Nephron (organoid): ENCODE results near the gene UBE3C.

Experiments used
- H3K27ac Mint-ChIP-seq, 3 experiments: 2 replicates each; pipeline ENCODE4 v1.8.0; 2020; ENCODE audit warnings: mixed read lengths in 3 of 3, mild to moderate bottlenecking in 2 of 3, moderate library complexity in 1 of 3
- H3K27me3 Mint-ChIP-seq: 2 replicates; pipeline ENCODE4 v1.8.0; 2021; ENCODE audit warnings: low read depth, mild to moderate bottlenecking, moderate library complexity, mixed read lengths
- H3K36me3 Mint-ChIP-seq: 2 replicates; pipeline ENCODE4 v1.8.0; 2020; ENCODE audit warnings: low read depth, mixed read lengths
- H3K4me1 Mint-ChIP-seq: 2 replicates; pipeline ENCODE4 v1.8.0; 2020; ENCODE audit warnings: mixed read lengths
- H3K4me3 Mint-ChIP-seq, 3 experiments: 2 replicates each; pipeline ENCODE4 v1.8.0; 2020; ENCODE audit warnings: mild to moderate bottlenecking in 3 of 3, mixed read lengths in 3 of 3, moderate library complexity in 2 of 3
- H3K9me3 Mint-ChIP-seq: 2 replicates; pipeline ENCODE4 v1.8.0; 2020; ENCODE audit warnings: mixed read lengths
- TF ChIP-seq, protein P1 (sequence below), 3 experiments: fragments of 200-600 bp; sonication (generic); IDR thresholded peaks; one replicate each; pipeline ENCODE4 v1.5.0; 2021; ENCODE audit warnings: antibody characterized with exemption in 3 of 3; ENCODE audit not compliant: unreplicated experiment in 3 of 3

Gene UBE3C

DNA sequence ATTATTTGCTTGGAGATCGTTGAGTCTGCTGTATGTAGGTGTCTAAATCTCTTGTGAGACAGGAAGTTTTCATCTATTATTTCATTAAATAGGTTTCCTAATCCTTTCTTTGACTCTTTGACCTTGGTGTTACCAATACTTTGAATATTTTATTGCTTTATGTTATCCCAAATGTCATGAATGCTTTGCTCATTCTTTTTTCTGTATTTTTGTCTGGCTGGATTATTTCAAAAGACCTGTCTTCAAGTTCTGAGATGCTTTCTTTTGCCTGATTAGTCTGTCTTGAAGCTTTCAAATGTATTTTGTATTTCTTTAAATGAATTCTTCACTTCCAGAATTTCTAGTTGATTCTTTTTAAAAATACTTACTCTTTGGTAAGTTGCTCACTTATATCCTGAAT, 27.3 kb downstream of the UBE3C start:
- H3K4me3 Mint-ChIP-seq = no peak overlapping the region
- TF ChIP-seq, protein P1, sequence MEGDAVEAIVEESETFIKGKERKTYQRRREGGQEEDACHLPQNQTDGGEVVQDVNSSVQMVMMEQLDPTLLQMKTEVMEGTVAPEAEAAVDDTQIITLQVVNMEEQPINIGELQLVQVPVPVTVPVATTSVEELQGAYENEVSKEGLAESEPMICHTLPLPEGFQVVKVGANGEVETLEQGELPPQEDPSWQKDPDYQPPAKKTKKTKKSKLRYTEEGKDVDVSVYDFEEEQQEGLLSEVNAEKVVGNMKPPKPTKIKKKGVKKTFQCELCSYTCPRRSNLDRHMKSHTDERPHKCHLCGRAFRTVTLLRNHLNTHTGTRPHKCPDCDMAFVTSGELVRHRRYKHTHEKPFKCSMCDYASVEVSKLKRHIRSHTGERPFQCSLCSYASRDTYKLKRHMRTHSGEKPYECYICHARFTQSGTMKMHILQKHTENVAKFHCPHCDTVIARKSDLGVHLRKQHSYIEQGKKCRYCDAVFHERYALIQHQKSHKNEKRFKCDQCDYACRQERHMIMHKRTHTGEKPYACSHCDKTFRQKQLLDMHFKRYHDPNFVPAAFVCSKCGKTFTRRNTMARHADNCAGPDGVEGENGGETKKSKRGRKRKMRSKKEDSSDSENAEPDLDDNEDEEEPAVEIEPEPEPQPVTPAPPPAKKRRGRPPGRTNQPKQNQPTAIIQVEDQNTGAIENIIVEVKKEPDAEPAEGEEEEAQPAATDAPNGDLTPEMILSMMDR (IDR thresholded peaks at IDR 0.05; ENCODE audit: unreplicated experiment in 3 of 3) = no peak
- peaks cover 58% of the 10 kb centered on the region for H3K36me3 Mint-ChIP-seq
- H3K27me3 Mint-ChIP-seq = no peaks in the 10 kb centered on the region
- peaks cover 14% of the 10 kb centered on the region for H3K9me3 Mint-ChIP-seq
- no peak overlapping the region for H3K27ac Mint-ChIP-seq
- no peaks in the 10 kb centered on the region for H3K4me1 Mint-ChIP-seq

DNA sequence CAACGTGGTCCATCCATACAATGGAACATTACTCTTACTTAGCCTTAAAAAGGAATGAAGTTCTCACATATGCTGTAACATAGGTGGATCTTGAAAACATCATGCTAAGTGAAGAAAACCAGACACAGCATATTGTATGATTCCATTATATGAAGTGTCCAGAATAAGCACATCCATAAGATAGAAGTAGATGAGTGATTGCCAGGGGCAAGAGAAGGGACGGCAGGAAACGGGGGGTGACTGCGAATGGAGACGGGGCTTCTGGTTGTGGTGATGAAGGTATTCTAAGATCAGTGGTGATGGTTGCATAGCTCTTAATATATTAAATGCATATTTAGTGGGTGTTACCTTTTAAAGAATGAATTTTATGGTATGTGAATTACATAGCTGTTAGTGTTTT, 29.8 kb downstream of the UBE3C start:
- Mint-ChIP-seq H3K4me3 (no peak overlapping the region), H3K27me3 (no peaks in the 10 kb centered on the region), H3K4me1 (no peaks in the 10 kb centered on the region), H3K9me3 (peaks cover 14% of the 10 kb centered on the region), H3K27ac (no peak overlapping the region), H3K36me3 (peaks cover 69% of the 10 kb centered on the region)
- TF ChIP-seq, protein P1 (IDR thresholded peaks at IDR 0.05; ENCODE audit: unreplicated experiment in 3 of 3) = no peak

DNA sequence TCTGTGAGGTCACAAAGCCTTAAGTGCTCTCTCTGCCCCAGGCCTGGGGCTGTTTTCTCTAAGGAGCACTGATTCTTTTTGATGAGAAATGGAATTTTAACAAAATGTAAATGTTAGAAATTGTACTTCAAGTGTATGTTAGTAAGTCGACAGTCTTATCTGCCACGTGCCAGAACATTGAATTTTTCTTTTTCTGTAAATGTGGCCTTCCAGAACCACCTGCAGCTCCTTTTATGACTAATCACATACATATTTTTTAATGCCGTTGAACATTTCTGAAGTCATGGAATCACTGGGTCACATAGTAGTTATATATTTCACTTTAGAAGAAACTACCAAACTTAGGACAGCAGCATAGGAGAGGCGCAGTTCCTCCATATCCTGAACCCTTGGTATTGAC, 38.0 kb downstream of the UBE3C start:
- no peaks in the 10 kb centered on the region for H3K4me1 Mint-ChIP-seq

DNA sequence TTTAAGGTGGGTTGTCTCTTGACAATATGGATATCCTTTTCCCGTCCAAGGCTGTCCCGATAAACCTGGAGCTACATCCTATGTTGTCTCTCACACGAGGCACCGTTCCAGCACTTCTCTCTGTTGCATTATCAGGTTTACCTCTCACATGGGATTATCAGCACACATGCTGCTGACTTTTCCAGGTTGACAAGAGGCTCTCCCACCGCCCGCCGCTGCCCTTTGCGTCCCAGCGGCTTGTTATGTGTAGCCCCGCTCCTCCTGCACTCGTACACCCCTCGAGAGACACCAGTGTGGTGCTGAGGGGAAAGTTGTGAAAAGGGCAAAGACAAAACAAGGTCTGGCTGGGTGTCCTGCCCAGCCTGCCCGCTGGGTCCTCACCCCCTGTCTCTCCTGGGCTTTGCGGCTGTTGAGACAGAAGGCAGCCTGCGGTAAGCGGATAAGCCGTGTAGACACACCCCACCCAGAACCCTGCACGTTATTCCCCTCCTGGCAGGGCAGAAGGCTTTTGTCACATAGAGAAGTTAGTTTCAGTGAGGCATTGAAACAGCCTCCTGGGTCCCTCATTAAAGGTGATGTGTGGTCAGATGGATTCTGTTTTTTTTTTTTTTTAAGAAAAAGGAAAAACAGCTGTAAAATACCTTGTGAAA, 38.7 kb downstream of the UBE3C start:
- Mint-ChIP-seq H3K4me1 (no peaks in the 10 kb centered on the region), H3K27me3 (no peaks in the 10 kb centered on the region), H3K4me3 (no peak overlapping the region), H3K9me3 (no peaks in the 10 kb centered on the region), H3K36me3 (peaks cover 69% of the 10 kb centered on the region), H3K27ac (no peak overlapping the region)
- TF ChIP-seq, protein P1 (IDR thresholded peaks at IDR 0.05; ENCODE audit: unreplicated experiment in 3 of 3) = no peak

More for the DNA sequence above, 38.0 kb downstream of the UBE3C start:
- Mint-ChIP-seq H3K4me3 (no peak overlapping the region), H3K27ac (no peak overlapping the region), H3K27me3 (no peaks in the 10 kb centered on the region), H3K36me3 (peaks cover 65% of the 10 kb centered on the region), H3K9me3 (no peaks in the 10 kb centered on the region)
- TF ChIP-seq, protein P1 (IDR thresholded peaks at IDR 0.05; ENCODE audit: unreplicated experiment in 3 of 3) = no peak

DNA sequence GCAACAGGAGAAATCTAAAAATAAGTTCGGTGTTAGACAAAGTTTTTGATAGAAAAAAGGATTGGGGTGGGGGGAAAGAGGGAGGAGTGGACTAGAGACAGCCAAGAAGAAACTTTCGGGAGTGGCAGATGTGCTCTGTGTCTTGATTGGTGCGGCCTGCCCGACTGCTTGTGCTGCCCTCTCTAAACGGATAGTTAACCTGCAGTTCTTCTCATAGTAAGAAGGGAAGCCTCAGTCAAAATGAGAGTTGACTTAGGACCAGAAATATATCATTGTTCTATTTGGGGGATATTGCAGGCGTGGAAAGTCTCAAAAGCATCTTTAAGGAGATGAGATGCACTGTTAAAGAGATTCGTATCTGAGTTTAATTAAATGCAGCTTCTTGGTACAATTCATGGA, 39.3 kb downstream of the UBE3C start:
- Mint-ChIP-seq H3K4me1 (no peaks in the 10 kb centered on the region), H3K4me3 (no peak overlapping the region), H3K36me3 (peaks cover 66% of the 10 kb centered on the region), H3K27ac (no peak overlapping the region), H3K9me3 (no peaks in the 10 kb centered on the region), H3K27me3 (no peaks in the 10 kb centered on the region)
- TF ChIP-seq, protein P1 (IDR thresholded peaks at IDR 0.05; ENCODE audit: unreplicated experiment in 3 of 3) = no peak

DNA sequence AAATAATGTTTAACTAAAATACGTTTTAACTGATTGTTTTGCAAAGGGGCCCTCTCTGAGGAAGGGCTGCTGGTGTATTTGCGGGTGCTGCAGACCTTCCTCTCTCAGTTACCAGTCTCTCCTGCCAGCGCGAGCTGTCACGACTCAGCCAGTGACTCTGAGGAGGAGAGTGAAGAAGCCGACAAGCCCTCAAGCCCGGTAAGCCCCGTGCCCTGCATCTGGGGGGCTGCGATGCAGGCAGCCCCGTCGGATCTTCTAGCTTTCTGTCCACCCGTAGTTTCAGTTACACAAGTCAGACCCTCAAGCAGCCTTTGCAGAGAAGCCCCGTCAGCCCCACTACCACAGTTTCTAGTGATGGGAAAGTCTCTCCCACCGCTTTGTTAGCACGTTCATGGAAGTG, 45.1 kb downstream of the UBE3C start:
- TF ChIP-seq, protein P1 (IDR thresholded peaks at IDR 0.05; ENCODE audit: unreplicated experiment in 3 of 3) = no peak
- Mint-ChIP-seq H3K4me1 (no peaks in the 10 kb centered on the region), H3K9me3 (no peaks in the 10 kb centered on the region), H3K36me3 (peaks cover 72% of the 10 kb centered on the region), H3K27me3 (no peaks in the 10 kb centered on the region), H3K4me3 (no peak overlapping the region), H3K27ac (no peak overlapping the region)
